K562 (cell line): ENCODE data around the gene ZNF625. TPM values are rescaled to one million over a fixed set of nuclear protein-coding genes. Genes with fewer than 3 reads are reported as not detected.
A peak's percentile ranks its signal among the peaks of the same experiment; 100 is the strongest.

Source experiments
- CEBPG ChIP-seq, 3 experiments: fragments of 200-800 bp in 1 of 3; sonication (Bioruptor generic) in 1 of 3; sonication (generic) in 1 of 3; formaldehyde crosslinking in 1 of 3; IDR thresholded peaks in 2 of 3; conservative IDR thresholded peaks in 1 of 3; 2 replicates each; pipeline versions ENCODE4 v1.6.1 to v1.8.0; 2016 to 2022; ENCODE audit warnings: missing compliant biosample characterization in 2 of 3, missing genetic modification characterization in 2 of 3, mild to moderate bottlenecking in 1 of 3, missing genetic modification reagents in 1 of 3
- E2F6 ChIP-seq, 2 experiments: IDR thresholded peaks; 2 replicates each; pipeline ENCODE4 v1.6.1; 2011; ENCODE audit warnings: borderline replicate concordance in 1 of 2, control low read depth in 1 of 2, low read depth in 1 of 2, low read length in 1 of 2, mild to moderate bottlenecking in 1 of 2, mixed read lengths in 1 of 2, moderate library complexity in 1 of 2; ENCODE audit not compliant: insufficient read depth in 1 of 2, insufficient read length in 1 of 2, poor library complexity in 1 of 2, severe bottlenecking in 1 of 2; ENCODE audit errors: extremely low read depth in 1 of 2
- FOXJ2 ChIP-seq: fragments of 200-800 bp; sonication (Bioruptor generic); IDR thresholded peaks from 2 replicates; pipeline ENCODE4 v1.6.1; 2016; ENCODE audit warnings: missing genetic modification characterization, missing compliant biosample characterization
- HDAC2 ChIP-seq: fragments of 450-650 bp; IDR thresholded peaks from 2 replicates; pipeline ENCODE4 v1.6.1; 2016; ENCODE audit warnings: mild to moderate bottlenecking
- MEIS2 ChIP-seq: fragments of 450-650 bp; IDR thresholded peaks from 2 replicates; pipeline ENCODE4 v1.6.1; 2014; ENCODE audit warnings: mild to moderate bottlenecking; ENCODE audit not compliant: partially characterized antibody
- POU5F1 ChIP-seq: fragments of 150-350 bp; IDR thresholded peaks from 2 replicates; pipeline ENCODE4 v1.6.1; 2014; ENCODE audit warnings: borderline replicate concordance, low read length, low read depth, mild to moderate bottlenecking; ENCODE audit not compliant: partially characterized antibody
- RFX5 ChIP-seq: IDR thresholded peaks from 2 replicates; pipeline ENCODE4 v1.6.1; 2011; ENCODE audit warnings: low read depth, mild to moderate bottlenecking, improper control_type of control experiment, low read length
- RFX7 ChIP-seq: fragments of 250-450 bp; sonication (Bioruptor Pico); IDR thresholded peaks from 2 replicates; pipeline ENCODE4 v1.5.1; 2021; ENCODE audit warnings: mild to moderate bottlenecking
- SRSF1 ChIP-seq: fragments of 200-400 bp; formaldehyde crosslinking; IDR thresholded peaks from 2 replicates; pipeline ENCODE4 v1.6.1; 2017; ENCODE audit warnings: mild to moderate bottlenecking, low read depth, low read length, moderate library complexity
- TAF1 ChIP-seq: IDR thresholded peaks from 2 replicates; pipeline ENCODE4 v1.6.1; 2011; ENCODE audit warnings: mild to moderate bottlenecking, low read length, moderate library complexity; ENCODE audit not compliant: insufficient read depth, control insufficient read depth, severe bottlenecking; ENCODE audit errors: extremely low read depth
- TEAD1 ChIP-seq, 2 experiments: fragments of 450-650 bp in 1 of 2; sonication (generic) in 1 of 2; formaldehyde crosslinking; IDR thresholded peaks; 2 replicates each; pipeline versions ENCODE4 v1.4.0 to v1.8.0; 2020 to 2022; ENCODE audit warnings: mild to moderate bottlenecking in 2 of 2, missing genetic modification reagents in 1 of 2
- ZNF407 ChIP-seq: fragments of 450-650 bp; IDR thresholded peaks from 2 replicates; pipeline ENCODE4 v1.6.1; 2016; ENCODE audit warnings: low read depth
- ZNF764 ChIP-seq: fragments of 250-450 bp; sonication (Bioruptor Pico); IDR thresholded peaks from 2 replicates; pipeline ENCODE4 v1.4.0; 2020; ENCODE audit warnings: low read depth, mild to moderate bottlenecking, moderate library complexity
- polyA plus RNA-seq, 8 experiments: library from polyadenylated mRNA; depleted of rRNA in 4 of 8; stranded (reverse) in 5 of 8; unstranded in 3 of 8; fragments of >200 nt; fragmentation: Nextera tagmentation in 2 of 8; fragmentation: Illumina TruSeq in 1 of 8; extraction: Ambion mirVana in 2 of 8; extraction: Trizol in 1 of 8; gene quantifications; 2 replicates each; pipeline versions ENCODE4 v1.2.1 to v1.2.3, GENCODE V29; 2011 to 2014; ENCODE audit warnings: inconsistent platforms in 1 of 8, missing spikeins in 1 of 8
- total RNA-seq, 7 experiments: library from RNA; depleted of rRNA in 6 of 7; stranded (reverse); fragments of >200 nt in 6 of 7; fragmentation: Illumina TruSeq in 2 of 7; extraction: Trizol in 2 of 7; gene quantifications; 2 replicates each; pipeline versions ENCODE4 v1.2.1 to v1.2.3, GENCODE V29; 2011 to 2021; ENCODE audit warnings: low replicate concordance in 1 of 7
- TF ChIP-seq, protein P1 (sequence below), 2 experiments: fragments of 250-450 bp in 1 of 2; fragments of 450-650 bp in 1 of 2; sonication (Bioruptor Pico) in 1 of 2; IDR thresholded peaks; 2 replicates each; pipeline versions ENCODE4 v1.6.1 to v1.8.0; 2016 to 2021; ENCODE audit warnings: mild to moderate bottlenecking in 2 of 2, moderate library complexity in 2 of 2, missing compliant biosample characterization in 1 of 2, missing genetic modification characterization in 1 of 2

Gene ZNF625
- total and polyA plus RNA-seq, 9 of the 15 experiments (the other 6 are each of a cell fraction or from before 2014, with no cell fraction given), result 0.07 to 0.09 TPM; not detected in 7

GRCh38 chr19:12139885-12140544 is 16.5 kb downstream of the ZNF625 start, which contains the start of gene ZNF20 (continued):
- TF ChIP-seq ZNF407 (no peak), FOXJ2 (peak; percentile 81; the same call in 1 of the 2 replicates), TAF1 (peak; percentile 25), MEIS2 (no peak), HDAC2 (no peak), POU5F1 (no peak), ZNF764 (CRISPR knock-in tag) (no peak), TEAD1 (CRISPR knock-in tag; IDR thresholded peaks at IDR 0.05) (0 out of 4 replicates have a peak, but pooled peaks of 1 of the 2 experiments have one; percentile 30), SRSF1 (no peak), CEBPG (CRISPR knock-in tag; IDR thresholded peaks at IDR 0.05) (no peak), CEBPG (tag; conservative IDR thresholded peaks at IDR 0.05 in 1 of 2, IDR thresholded peaks at IDR 0.05 in 1 of 2) (no peak), RFX5 (0 out of 2 replicates have a peak, but pooled peaks have one; percentile 39), RFX7 (CRISPR knock-in tag) (no peak), E2F6 (IDR thresholded peaks at IDR 0.05; ENCODE audit: borderline replicate concordance in 1 of 2, extremely low read depth in 1 of 2, insufficient read depth in 1 of 2, insufficient read length in 1 of 2, low read depth in 1 of 2, low read length in 1 of 2, poor library complexity in 1 of 2, severe bottlenecking in 1 of 2) (peak in 1 of 2 experiments; percentile 8)
- TF ChIP-seq, protein P1, sequence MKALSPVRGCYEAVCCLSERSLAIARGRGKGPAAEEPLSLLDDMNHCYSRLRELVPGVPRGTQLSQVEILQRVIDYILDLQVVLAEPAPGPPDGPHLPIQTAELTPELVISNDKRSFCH (CRISPR knock-in tag; IDR thresholded peaks at IDR 0.05), result no peak
- TF ChIP-seq, protein P1 (tag; IDR thresholded peaks at IDR 0.05), result no peak
